Activated CD4-positive, alpha-beta T cell treated with anti-CD3 and anti-CD28 coated beads for 36 hours (primary cell): Measurements from ENCODE around the gene SLBP. TPM values are rescaled to one million over a fixed set of nuclear protein-coding genes. Genes with fewer than 3 reads are reported as not detected.

Experiments
- ATAC-seq: fragments of 200-7000 bp; cut with Tn5 transposase; one replicate; pipeline ENCODE4 v1.10.0; 2021; ENCODE audit warnings: mild to moderate bottlenecking, moderate library complexity
- CTCF ChIA-PET: fragments of 350-600 bp; sonication (Branson Sonifier 250); formaldehyde crosslinking; loops from one replicate; lab custom pipeline; 2021; ENCODE audit warnings: antibody characterized with exemption; lab: Charles Lee
- POLR2A ChIA-PET: fragments of 350-600 bp; sonication (Branson Sonifier 250); formaldehyde crosslinking; loops from one replicate; lab custom pipeline; 2021; ENCODE audit warnings: antibody characterized with exemption, inconsistent platforms; lab: Charles Lee
- DNase-seq: peaks from one replicate; pipeline ENCODE4 v3.0.0-alpha.2; 2020
- H3K27ac Mint-ChIP-seq: one replicate; pipeline ENCODE4 v1.8.0; 2021; ENCODE audit warnings: mixed read lengths
- H3K27me3 Mint-ChIP-seq: one replicate; pipeline ENCODE4 v1.8.0; 2021; ENCODE audit warnings: mixed read lengths
- H3K36me3 Mint-ChIP-seq: one replicate; pipeline ENCODE4 v1.8.0; 2021; ENCODE audit warnings: low read depth, mixed read lengths
- H3K4me1 Mint-ChIP-seq: one replicate; pipeline ENCODE4 v1.8.0; 2021; ENCODE audit warnings: mixed read lengths
- H3K4me3 Mint-ChIP-seq: one replicate; pipeline ENCODE4 v1.8.0; 2021; ENCODE audit warnings: mild to moderate bottlenecking, moderate library complexity, mixed read lengths
- H3K9me3 Mint-ChIP-seq: one replicate; pipeline ENCODE4 v1.8.0; 2021; ENCODE audit warnings: low read depth, mixed read lengths
- intact Hi-C, 2 experiments: fragments of 100-400 bp; cut with DNase I in 1 of 2; cut with micrococcal nuclease in 1 of 2; formaldehyde crosslinking; loops; one replicate each; pipeline versions ENCODE4 v1.14.2 to v1.15.1; 2022 to 2024; cut with DNase I, micrococcal nuclease
- total RNA-seq, 2 experiments: library from RNA; stranded (reverse); gene quantifications; one replicate each; pipeline ENCODE4 v1.2.3, GENCODE V29; 2021

Gene SLBP
- total RNA-seq, 2 experiments from 2014 or later, result 113 to 134 TPM

GRCh38 chr4:1754336-1754735 is 42.2 kb upstream of the SLBP start:
- H3K36me3 Mint-ChIP-seq, result no peaks in the 10 kb centered on the region
- CTCF ChIA-PET, result interaction anchor here (0.6 to 1.7 kb wide), 3 partner anchors 56 to 259 kb away, joined by 3 to 4 read pairs (median 3); no protein-coding TSS in a partner anchor
- intact Hi-C loops, result no loop called here
- no peak overlapping the region for H3K27ac Mint-ChIP-seq
- H3K9me3 Mint-ChIP-seq, result no peaks in the 10 kb centered on the region
- no peak overlapping the region for H3K4me3 Mint-ChIP-seq
- POLR2A ChIA-PET, result no interaction called here
- ATAC-seq, result no peak
- no peak for DNase-seq
- H3K27me3 Mint-ChIP-seq, result no peaks in the 10 kb centered on the region
- peaks cover 4% of the 10 kb centered on the region for H3K4me1 Mint-ChIP-seq

- Mint-ChIP-seq H3K9me3 (no peaks in the 10 kb centered on the region), H3K4me3 (no peak overlapping the region), H3K27me3 (no peaks in the 10 kb centered on the region), H3K4me1 (peaks cover 4% of the 10 kb centered on the region), H3K36me3 (no peaks in the 10 kb centered on the region), H3K27ac (no peak overlapping the region)
- POLR2A ChIA-PET, result no interaction called here
- DNase-seq (no peak), ATAC-seq (no peak)
- CTCF ChIA-PET, result interaction anchor here (0.6 to 1.7 kb wide), 3 partner anchors 57 to 260 kb away, joined by 3 to 4 read pairs (median 3); no protein-coding TSS in a partner anchor
- intact Hi-C loops, result no loop called here
These were observed 41.7 kb upstream of the SLBP start for GRCh38 chr4:1753697-1754311.

GRCh38 chr4:1753294-1753696 is 41.2 kb upstream of the SLBP start:
- ATAC-seq, result no peak
- no peak overlapping the region for H3K4me3 Mint-ChIP-seq

GRCh38 chr4:1752284-1753041 is 40.3 kb upstream of the SLBP start:
- H3K9me3 Mint-ChIP-seq, result no peaks in the 10 kb centered on the region
- peak; percentile 82 for DNase-seq
- no peak overlapping the region for H3K4me3 Mint-ChIP-seq
- intact Hi-C loops, result no loop called here
- no peaks in the 10 kb centered on the region for H3K36me3 Mint-ChIP-seq
- POLR2A ChIA-PET, result no interaction called here
- no peaks in the 10 kb centered on the region for H3K27me3 Mint-ChIP-seq
- CTCF ChIA-PET, result interaction anchor here (0.9 to 2.1 kb wide), 7 partner anchors 13 to 146 kb away, joined by 3 to 8 read pairs (median 4); no protein-coding TSS in a partner anchor
- ATAC-seq, result peak; percentile 74
- H3K27ac Mint-ChIP-seq, result no peak overlapping the region
- peaks cover 4% of the 10 kb centered on the region for H3K4me1 Mint-ChIP-seq

More at GRCh38 chr4:1753294-1753696, 41.2 kb upstream of the SLBP start:
- Mint-ChIP-seq H3K4me1 (peaks cover 4% of the 10 kb centered on the region), H3K27me3 (no peaks in the 10 kb centered on the region), H3K27ac (no peak overlapping the region), H3K36me3 (no peaks in the 10 kb centered on the region), H3K9me3 (no peaks in the 10 kb centered on the region)
- intact Hi-C loops, result no loop called here
- no peak for DNase-seq
- ChIA-PET CTCF (interaction anchor here (0.9 to 1.7 kb wide), 2 partner anchors 15 to 147 kb away, joined by 3 to 4 read pairs; no protein-coding TSS in a partner anchor), POLR2A (no interaction called here)

DNA sequence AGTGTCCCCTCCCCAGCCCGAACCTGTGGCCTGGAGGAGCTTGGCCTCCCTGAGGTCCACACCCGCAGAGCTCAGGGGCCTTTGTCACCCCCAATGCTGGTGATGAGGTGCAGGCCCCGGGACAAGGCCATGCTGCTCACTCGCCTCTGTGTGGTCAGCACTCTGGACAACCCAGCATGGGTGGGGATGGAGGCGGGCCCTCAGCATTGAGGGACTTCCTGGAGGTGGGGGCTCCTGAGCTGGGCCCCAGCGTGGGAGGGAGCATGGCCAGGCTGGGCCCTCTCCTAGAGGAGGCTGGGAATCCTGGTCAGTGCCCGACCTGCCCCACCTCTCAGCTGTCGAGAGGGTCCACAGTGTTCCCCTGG is 39.8 kb upstream of the SLBP start:
- DNase-seq (no peak), ATAC-seq (no peak)
- intact Hi-C loops, result no loop called here
- no peak overlapping the region for H3K4me3 Mint-ChIP-seq
- CTCF ChIA-PET, result interaction anchor here (1.0 to 2.1 kb wide), 5 partner anchors 14 to 147 kb away, joined by 3 to 8 read pairs (median 4); no protein-coding TSS in a partner anchor
- H3K36me3 Mint-ChIP-seq, result no peaks in the 10 kb centered on the region
- H3K9me3 Mint-ChIP-seq, result no peaks in the 10 kb centered on the region
- peaks cover 4% of the 10 kb centered on the region for H3K4me1 Mint-ChIP-seq
- no peak overlapping the region for H3K27ac Mint-ChIP-seq
- H3K27me3 Mint-ChIP-seq, result no peaks in the 10 kb centered on the region
- POLR2A ChIA-PET, result no interaction called here

- intact Hi-C loops, result no loop called here
- no peaks in the 10 kb centered on the region for H3K36me3 Mint-ChIP-seq
These were observed 39.2 kb upstream of the SLBP start for GRCh38 chr4:1751155-1751918.

GRCh38 chr4:1750381-1751154 is 38.4 kb upstream of the SLBP start:
- ChIA-PET POLR2A (interaction anchor here (0.6 kb wide), 2 partner anchors 46 to 237 kb away, joined by 3 read pairs; no protein-coding TSS in a partner anchor), CTCF (no interaction called here)
- intact Hi-C loops, result no loop called here
- Mint-ChIP-seq H3K4me1 (peaks cover 4% of the 10 kb centered on the region), H3K9me3 (no peaks in the 10 kb centered on the region), H3K36me3 (no peaks in the 10 kb centered on the region), H3K27ac (no peak overlapping the region), H3K4me3 (no peak overlapping the region), H3K27me3 (no peaks in the 10 kb centered on the region)
- ATAC-seq, result no peak
- no peak for DNase-seq

More at GRCh38 chr4:1751155-1751918, 39.2 kb upstream of the SLBP start:
- Mint-ChIP-seq H3K4me3 (no peak overlapping the region), H3K4me1 (peaks cover 4% of the 10 kb centered on the region), H3K27ac (no peak overlapping the region), H3K27me3 (no peaks in the 10 kb centered on the region), H3K9me3 (no peaks in the 10 kb centered on the region)
- ATAC-seq (no peak), DNase-seq (no peak)
- ChIA-PET POLR2A (interaction anchor here (0.6 kb wide), 2 partner anchors 47 to 236 kb away, joined by 3 read pairs; no protein-coding TSS in a partner anchor), CTCF (interaction anchor here (1.0 to 2.1 kb wide), 5 partner anchors 14 to 147 kb away, joined by 3 to 8 read pairs (median 4); no protein-coding TSS in a partner anchor)

DNA sequence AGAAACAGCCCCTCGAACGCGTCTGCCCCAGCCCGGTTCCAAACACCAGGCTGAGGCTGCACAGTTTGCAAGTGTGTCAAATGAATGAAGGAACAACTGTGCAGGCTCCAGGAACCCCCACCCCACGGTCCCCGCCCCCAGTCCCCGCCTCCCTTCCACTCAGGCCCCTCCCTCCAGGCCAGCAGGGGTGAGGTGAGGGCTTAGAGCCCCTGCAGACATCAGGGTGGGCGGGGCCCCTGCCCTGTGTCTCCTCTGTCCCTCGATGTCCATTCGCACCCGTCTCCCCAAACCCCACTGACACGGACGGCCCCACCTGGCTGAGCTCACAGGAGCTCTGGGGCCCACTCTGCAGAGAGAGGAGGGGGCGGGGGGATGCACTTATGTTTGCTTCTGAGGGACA is 37.7 kb upstream of the SLBP start:
- no peaks in the 10 kb centered on the region for H3K9me3 Mint-ChIP-seq
- ATAC-seq (no peak), DNase-seq (no peak)
- ChIA-PET POLR2A (no interaction called here), CTCF (interaction anchor here (6.3 kb wide), 1 partner anchor 59 kb away, joined by 104 read pairs; no protein-coding TSS in a partner anchor)
- peaks cover 4% of the 10 kb centered on the region for H3K4me1 Mint-ChIP-seq
- peaks cover 4% of the 10 kb centered on the region for H3K36me3 Mint-ChIP-seq
- intact Hi-C loops, result loop anchor here (5.0 to 10.0 kb wide), 2 partner anchors 42 to 145 kb away; partner anchors contain the start of gene FGFR3 (in 1 of the 2)
- H3K27ac Mint-ChIP-seq, result no peak overlapping the region
- H3K4me3 Mint-ChIP-seq, result no peak overlapping the region
- no peaks in the 10 kb centered on the region for H3K27me3 Mint-ChIP-seq

DNA sequence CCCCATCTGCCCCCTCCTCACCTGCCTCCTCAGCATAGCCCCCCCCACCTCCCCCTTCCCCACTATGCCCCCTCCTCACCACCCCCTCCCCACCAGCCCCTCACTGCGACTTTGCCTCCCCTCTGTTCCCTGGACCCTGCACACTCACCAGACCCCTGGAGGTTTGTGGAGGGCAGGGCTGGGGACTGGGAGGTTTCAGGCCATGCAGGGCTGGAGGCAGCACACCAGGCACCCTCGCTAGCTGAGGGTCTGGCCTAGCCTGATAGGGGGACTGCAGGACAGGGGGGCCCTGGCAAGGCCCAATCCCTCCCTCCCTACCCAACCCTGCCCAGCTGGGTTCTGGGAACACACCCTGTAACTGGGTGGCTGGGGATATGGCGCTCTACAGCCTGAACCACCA is 37.3 kb upstream of the SLBP start:
- peaks cover 4% of the 10 kb centered on the region for H3K4me1 Mint-ChIP-seq
- intact Hi-C loops, result loop anchor here (5.0 to 10.0 kb wide), 2 partner anchors 43 to 145 kb away; partner anchors contain the start of gene FGFR3 (in 1 of the 2)
- CTCF ChIA-PET, result interaction anchor here (6.3 kb wide), 1 partner anchor 60 kb away, joined by 104 read pairs; no protein-coding TSS in a partner anchor
- DNase-seq, result no peak
- no peaks in the 10 kb centered on the region for H3K27me3 Mint-ChIP-seq
- POLR2A ChIA-PET, result no interaction called here
- H3K9me3 Mint-ChIP-seq, result no peaks in the 10 kb centered on the region
- H3K4me3 Mint-ChIP-seq, result no peak overlapping the region
- no peak overlapping the region for H3K27ac Mint-ChIP-seq
- H3K36me3 Mint-ChIP-seq, result peaks cover 6% of the 10 kb centered on the region
- ATAC-seq, result no peak

DNA sequence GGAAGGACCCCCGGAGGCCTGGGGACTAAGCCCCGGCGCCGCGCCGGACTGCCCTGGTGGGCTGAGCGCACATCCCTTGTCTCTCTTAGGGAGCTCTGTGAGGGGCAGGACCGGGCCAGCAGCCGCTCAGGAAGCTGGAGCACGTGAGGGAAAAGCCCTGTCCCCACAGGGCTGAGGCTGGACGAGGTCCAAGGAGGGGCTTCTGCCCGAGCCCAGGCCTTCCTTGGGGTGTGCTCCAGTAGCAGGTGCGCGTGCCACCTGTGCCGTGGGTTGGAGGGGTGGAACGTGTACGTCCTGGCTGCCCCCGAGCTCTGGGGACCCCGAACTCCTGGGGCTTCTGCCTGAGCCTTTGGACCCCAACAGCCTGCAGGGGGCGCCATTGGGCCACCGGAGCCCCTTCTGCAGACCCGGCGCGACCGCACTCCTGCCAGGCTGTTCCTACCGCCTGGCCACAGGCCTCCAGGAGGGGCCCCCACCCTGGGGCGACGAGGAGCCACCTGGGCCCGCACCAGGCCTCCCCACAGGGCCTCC is 36.4 kb upstream of the SLBP start:
- no peak overlapping the region for H3K27ac Mint-ChIP-seq
- peaks cover 11% of the 10 kb centered on the region for H3K36me3 Mint-ChIP-seq
- ChIA-PET POLR2A (no interaction called here), CTCF (interaction anchor here (0.6 to 6.3 kb wide), 19 partner anchors 9 to 467 kb away, joined by 3 to 104 read pairs (median 4); no protein-coding TSS in a partner anchor)
- intact Hi-C loops, result loop anchor here (1.0 to 10.0 kb wide), 4 partner anchors 44 to 151 kb away; partner anchors contain the start of gene FGFR3 (in 1 of the 2)
- no peak overlapping the region for H3K4me3 Mint-ChIP-seq
- no peaks in the 10 kb centered on the region for H3K9me3 Mint-ChIP-seq
- no peaks in the 10 kb centered on the region for H3K27me3 Mint-ChIP-seq
- peak; percentile 59 for ATAC-seq
- DNase-seq, result peak; percentile 94
- peaks cover 4% of the 10 kb centered on the region for H3K4me1 Mint-ChIP-seq
